GM19463 (cell line): ENCODE data around the gene INO80C.
"Not testable (repeated sequence)": the region's sequence is repeated elsewhere in the genome, so short reads cannot be mapped to it uniquely, and the experiment has no call there.

Experiments
- ATAC-seq: cut with Tn5 transposase; IDR thresholded peaks from one replicate; pipeline ENCODE4 v1.9.1; 2021; ENCODE audit warnings: mild to moderate bottlenecking, moderate library complexity; ENCODE audit not compliant: unreplicated experiment

Gene INO80C

GRCh38 chr18:35489913-35490490 lies 7.8 kb downstream of the INO80C start:
- ATAC-seq = no peak

DNA sequence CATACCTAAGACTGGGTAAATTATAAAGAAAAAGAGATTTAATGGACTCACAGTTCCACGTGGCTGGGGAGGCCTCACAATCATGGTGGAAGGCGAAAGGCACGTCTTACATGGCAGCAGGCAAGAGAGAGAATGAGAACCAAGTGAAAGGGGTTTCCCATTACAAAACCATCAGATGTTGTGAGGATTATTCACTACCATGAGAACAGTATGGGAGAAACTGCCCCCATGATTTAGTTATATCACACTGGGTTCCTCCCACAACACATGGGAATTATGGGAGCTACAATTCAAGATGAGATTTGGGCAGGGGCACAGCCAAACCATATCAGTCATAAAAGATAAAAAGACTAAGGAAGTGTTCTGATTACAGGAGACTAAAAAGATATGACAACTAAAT lies 8.5 kb downstream of the INO80C start:
- not testable (repeated sequence) for ATAC-seq

- ATAC-seq = not testable (repeated sequence)
These were observed 9.4 kb downstream of the INO80C start for GRCh38 chr18:35488396-35488795.

DNA sequence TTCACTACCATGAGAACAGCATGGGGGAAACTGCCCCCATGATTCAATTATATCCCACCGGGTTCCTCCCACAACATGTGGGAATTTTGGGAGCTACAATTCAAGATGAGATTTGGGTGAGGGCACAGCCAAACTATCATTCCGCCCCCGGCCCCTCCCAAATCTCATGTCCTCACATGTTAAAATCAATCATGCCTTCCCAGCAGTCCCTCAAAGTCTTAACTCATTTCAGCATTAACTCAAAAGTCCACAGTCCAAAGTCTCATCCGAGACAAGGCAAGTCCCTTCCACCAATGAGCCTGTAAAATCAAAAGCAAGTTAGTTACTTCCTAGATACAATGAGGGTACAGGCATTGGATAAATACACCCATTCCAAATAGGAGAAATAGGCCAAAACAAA lies 10.2 kb downstream of the INO80C start:
- not testable (repeated sequence) for ATAC-seq

DNA sequence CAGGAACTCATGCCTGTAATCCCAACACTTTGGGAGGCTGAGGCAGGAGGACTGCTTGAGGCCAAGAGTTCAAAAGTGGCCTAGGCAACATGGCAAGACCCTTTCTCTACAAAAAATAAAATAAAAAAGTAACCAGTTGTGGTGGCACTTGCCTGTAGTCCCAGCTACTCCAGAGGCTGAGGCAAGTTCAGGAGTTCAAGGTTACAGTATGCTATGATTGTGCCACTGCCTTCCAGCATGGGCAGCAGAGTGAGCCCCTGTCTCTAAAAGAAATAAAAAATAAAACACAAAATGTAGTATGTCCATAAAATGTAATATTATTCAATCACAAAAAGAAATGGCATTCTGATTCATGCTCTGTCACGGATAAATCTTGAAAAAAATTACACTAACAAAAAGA lies 11.9 kb downstream of the INO80C start:
- no peak for ATAC-seq

DNA sequence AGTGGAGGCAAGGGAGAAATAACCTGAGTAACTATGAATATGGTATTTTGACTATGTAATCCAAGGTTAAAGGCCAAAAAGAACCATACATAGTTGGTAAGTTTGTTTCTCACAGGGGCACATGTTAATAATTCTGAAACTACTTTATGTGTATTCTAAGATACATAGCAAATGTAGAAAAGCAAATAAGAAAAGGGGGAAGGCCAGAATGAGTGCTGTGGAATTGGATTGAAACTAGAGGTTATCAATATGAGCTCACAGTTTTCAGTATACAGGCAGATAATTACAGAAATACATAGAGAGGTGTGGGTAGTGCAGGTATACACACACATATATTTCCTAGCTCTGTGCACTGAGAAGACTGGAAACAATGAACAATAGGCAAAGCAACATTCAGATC lies 13.7 kb downstream of the INO80C start:
- peak; percentile 78 for ATAC-seq

- no peak for ATAC-seq
These were observed 15.8 kb downstream of the INO80C start for GRCh38 chr18:35481960-35482366.

DNA sequence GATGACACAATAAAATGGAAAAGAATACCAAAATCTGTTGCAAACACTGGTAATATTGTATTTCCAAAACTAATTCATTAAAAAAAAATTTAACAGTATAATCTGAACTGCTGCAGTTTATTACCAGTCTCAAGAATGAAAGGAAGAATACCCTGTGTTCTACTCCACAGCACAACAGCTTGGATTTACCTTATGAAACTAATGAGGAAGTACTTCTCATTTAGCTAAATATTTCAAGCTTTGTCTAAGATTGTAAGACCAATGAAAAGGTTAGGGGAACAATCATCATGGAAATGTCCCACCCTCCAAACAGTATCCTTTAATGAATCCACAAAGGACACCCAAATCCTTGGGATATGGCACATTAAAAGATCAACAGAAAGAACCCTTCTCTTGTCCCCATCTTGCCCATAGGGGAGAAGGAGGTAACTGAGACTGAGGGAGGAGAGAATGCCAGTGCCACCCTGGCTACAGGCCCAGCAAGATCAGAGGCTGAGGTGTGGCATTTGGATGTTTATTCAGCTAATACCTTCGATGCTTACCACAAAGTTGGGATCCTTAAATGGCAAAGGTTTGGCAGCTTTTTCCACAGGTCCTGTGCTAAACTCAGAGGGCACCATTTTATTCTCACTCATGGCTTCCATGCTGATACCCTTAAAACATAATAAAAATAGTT lies 17.7 kb downstream of the INO80C start:
- no peak for ATAC-seq

- peak; percentile 85 for ATAC-seq
These were observed 19.0 kb downstream of the INO80C start for GRCh38 chr18:35478520-35479435.

DNA sequence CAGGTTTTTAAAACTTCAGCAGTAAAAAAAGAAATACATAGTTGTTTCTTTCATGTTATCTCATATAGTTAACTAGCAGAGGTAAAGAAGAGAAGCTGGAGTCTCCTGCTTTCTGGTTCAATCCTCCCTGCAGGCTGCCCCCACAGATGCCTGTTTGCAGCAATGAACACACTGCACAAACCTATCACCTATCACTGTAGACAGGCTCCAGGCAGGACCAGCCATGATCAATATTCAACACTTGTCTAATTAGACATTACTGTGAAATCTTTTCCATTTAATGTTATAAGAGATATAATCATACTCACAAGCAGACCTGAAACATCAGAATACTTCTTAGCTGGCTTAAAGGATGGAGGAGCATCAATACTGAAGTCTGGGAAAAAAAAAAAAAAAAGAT lies 19.8 kb downstream of the INO80C start:
- no peak for ATAC-seq

- no peak for ATAC-seq
These were observed 20.3 kb downstream of the INO80C start for GRCh38 chr18:35477497-35477896.

GRCh38 chr18:35474884-35475283 lies 22.9 kb downstream of the INO80C start:
- no peak for ATAC-seq

GRCh38 chr18:35473562-35473961 lies 24.2 kb downstream of the INO80C start:
- ATAC-seq = no peak

DNA sequence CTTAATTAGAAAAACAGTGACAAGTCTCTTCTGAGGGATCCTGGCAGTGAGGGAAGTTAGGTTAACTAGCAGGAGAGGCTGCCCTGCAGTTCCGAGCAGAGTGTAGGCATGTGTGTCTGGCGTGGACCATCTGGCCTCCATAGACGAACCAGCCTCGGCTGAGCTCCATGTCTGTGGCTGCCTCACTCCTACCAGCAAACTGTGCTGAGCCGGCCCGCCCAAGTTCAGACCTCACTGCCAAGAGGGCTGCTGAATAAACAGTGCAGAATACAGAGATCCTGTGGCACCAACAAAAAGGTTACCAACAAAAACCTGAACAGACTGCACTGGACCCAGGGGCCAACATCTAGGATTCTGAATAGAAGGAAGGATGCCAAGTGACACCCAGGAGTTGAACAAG lies 27.3 kb downstream of the INO80C start:
- ATAC-seq = no peak

GRCh38 chr18:35469725-35470124 lies 28.0 kb downstream of the INO80C start:
- ATAC-seq = no peak

DNA sequence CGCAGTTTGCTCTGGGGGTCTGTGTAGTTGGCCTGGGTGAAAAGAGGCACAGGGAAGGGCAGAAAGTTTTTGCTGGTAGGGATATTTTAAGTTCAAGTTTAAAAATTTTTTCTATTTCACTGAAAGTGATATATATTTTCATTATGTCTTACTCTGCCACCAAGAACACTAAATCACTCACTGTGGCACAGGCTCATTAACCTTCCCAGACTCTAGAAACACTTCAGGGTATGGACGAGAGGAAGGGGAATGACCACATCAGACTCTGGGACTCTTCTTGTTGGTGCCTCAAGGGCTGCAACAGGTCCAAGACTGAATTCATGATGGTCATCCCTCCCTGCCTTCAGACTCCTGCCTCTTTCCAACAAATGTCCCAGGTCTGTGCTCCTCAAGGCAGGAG lies 29.0 kb downstream of the INO80C start:
- no peak for ATAC-seq

GRCh38 chr18:35467624-35468016 lies 30.1 kb downstream of the INO80C start:
- peak; percentile 90 for ATAC-seq

- ATAC-seq = no peak
These were observed 30.7 kb downstream of the INO80C start for GRCh38 chr18:35466815-35467623.

DNA sequence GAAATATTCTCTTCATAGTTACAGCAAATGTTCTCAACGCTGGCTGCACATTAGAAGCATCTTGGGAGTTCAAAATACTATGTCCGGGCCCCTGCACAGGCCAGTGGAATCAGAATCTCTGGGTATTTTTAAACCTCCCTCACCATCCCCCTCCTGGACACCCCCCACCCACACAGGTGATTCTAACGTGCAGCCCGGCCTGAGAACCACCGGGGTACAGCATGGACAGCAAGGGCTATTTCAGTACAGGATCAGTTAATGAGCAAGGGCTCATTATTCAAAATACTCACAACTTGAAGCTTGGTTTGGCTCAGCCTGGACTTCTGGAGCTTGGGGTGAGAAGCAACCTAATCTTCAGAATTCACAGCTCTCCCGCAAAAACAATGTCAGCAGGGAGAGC lies 31.4 kb downstream of the INO80C start:
- ATAC-seq = no peak

DNA sequence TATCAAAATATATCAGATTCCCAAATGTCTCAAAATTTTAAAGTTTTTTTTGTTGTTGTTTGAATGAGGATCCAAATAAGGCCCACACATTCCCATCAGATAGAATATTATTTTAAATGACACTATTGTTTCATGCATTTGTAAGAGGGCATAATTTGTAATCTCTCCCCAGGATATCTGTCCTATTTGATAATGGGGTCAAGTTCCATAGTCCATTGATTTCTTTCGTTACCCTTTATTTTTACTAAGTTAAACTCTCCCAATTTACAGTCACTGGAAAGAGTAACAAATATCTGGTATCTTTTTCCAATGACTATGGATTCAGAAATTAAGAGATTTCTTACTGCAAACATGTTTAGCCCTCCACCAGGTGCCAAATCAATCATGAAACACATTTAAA lies 32.4 kb downstream of the INO80C start:
- no peak for ATAC-seq

GRCh38 chr18:35464831-35465279 lies 32.9 kb downstream of the INO80C start:
- no peak for ATAC-seq
